DND-41 (cell line): Measurements from ENCODE around the gene SLC5A1.

ENCODE experiments used
- CTCF ChIP-seq: IDR thresholded peaks from 2 replicates; pipeline ENCODE4 v1.5.1; 2012; ENCODE audit warnings: borderline replicate concordance, low read length, moderate library complexity, mild to moderate bottlenecking; ENCODE audit not compliant: poor library complexity, severe bottlenecking; ENCODE audit errors: extremely low read depth
- EZH2 ChIP-seq: IDR thresholded peaks from 3 replicates; pipeline ENCODE4 v1.6.1; 2012; ENCODE audit warnings: borderline replicate concordance, low read depth, mild to moderate bottlenecking, moderate library complexity, low read length, inconsistent platforms; ENCODE audit not compliant: severe bottlenecking

DNA sequence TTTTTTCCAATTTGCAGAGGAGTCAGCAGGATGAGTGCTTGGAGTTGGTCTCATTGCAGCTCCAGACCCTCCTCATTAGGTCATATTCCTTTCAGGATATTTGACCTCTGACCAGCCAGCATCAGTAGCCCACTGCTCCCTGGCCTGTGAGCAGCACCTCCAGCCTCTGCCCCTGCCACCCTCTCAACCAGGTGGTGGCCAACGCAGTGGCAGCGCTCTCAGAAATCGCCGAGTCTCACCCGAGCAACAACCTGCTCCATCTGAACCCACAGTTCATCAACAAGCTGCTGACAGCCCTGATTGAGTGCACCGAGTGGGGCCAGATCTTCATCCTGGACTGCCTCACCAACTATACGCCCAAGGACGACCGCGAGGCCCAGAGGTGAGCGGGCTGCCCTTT lies 89.1 kb downstream of the SLC5A1 start:
- TF ChIP-seq CTCF = no peak
- TF ChIP-seq EZH2 = no peak
